Hepatocyte (in vitro differentiated cells): ENCODE results near the gene TCP11.

Experiments
- EZH2 ChIP-seq: fragments of 200-600 bp; sonication (generic); IDR thresholded peaks from 2 replicates; pipeline ENCODE4 v1.6.1; 2016; ENCODE audit warnings: antibody characterized with exemption, mild to moderate bottlenecking, borderline replicate concordance
- TF ChIP-seq, protein P1 (sequence below): fragments of 200-600 bp; sonication (generic); IDR thresholded peaks from 2 replicates; pipeline ENCODE4 v1.5.1; 2016; ENCODE audit warnings: antibody characterized with exemption, mild to moderate bottlenecking; ENCODE audit not compliant: poor library complexity

DNA sequence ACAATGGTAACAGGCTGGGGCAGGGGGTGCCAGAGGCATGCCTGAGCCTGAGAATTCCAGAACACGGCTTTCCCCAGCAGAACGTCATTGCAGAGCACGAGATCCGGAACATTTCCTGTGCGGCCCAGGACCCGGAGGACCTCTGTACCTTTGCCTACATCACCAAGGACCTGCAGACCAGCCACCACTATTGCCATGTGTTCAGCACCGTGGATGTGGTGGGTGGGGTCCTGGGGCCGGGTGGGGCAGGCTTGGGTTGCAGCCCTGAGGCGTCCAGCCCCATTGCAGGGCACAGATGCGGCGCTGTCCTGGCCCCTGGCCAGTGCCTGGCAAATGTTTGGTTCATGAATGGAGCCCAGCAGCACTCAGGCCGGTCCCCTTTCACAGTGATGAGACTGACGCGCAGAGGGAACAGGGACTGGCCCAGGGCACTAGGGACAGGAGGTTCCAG, 57.1 kb downstream of the TCP11 start:
- no peak for TF ChIP-seq EZH2
- TF ChIP-seq, protein P1, sequence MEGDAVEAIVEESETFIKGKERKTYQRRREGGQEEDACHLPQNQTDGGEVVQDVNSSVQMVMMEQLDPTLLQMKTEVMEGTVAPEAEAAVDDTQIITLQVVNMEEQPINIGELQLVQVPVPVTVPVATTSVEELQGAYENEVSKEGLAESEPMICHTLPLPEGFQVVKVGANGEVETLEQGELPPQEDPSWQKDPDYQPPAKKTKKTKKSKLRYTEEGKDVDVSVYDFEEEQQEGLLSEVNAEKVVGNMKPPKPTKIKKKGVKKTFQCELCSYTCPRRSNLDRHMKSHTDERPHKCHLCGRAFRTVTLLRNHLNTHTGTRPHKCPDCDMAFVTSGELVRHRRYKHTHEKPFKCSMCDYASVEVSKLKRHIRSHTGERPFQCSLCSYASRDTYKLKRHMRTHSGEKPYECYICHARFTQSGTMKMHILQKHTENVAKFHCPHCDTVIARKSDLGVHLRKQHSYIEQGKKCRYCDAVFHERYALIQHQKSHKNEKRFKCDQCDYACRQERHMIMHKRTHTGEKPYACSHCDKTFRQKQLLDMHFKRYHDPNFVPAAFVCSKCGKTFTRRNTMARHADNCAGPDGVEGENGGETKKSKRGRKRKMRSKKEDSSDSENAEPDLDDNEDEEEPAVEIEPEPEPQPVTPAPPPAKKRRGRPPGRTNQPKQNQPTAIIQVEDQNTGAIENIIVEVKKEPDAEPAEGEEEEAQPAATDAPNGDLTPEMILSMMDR, result no peak
